ENCODE results near the gene RNASEH2A.

The RNASEH2A gene

GRCh38 chr19:12777217-12778016 lies 29.0 kb upstream of the RNASEH2A start:
- peak; percentile 94 for TF ChIP-seq CTCF (IDR thresholded peaks at IDR 0.05; ENCODE audit: low read depth, low read length)
- no peak for DNase-seq (ENCODE audit: extremely low read depth, low read depth)

- peak; percentile 39 for DNase-seq (ENCODE audit: extremely low read depth, low read depth)
- TF ChIP-seq CTCF (IDR thresholded peaks at IDR 0.05; ENCODE audit: low read depth, low read length), result no peak
Observed at GRCh38 chr19:12778017-12778904, 28.1 kb upstream of the RNASEH2A start.

- DNase-seq (ENCODE audit: extremely low read depth, low read depth), result no peak
- no peak for TF ChIP-seq CTCF (IDR thresholded peaks at IDR 0.05; ENCODE audit: low read depth, low read length)
Observed at GRCh38 chr19:12778905-12779161, 27.6 kb upstream of the RNASEH2A start.

GRCh38 chr19:12779162-12779993 lies 27.0 kb upstream of the RNASEH2A start:
- peak; percentile 49 for DNase-seq (ENCODE audit: extremely low read depth, low read depth)
- TF ChIP-seq CTCF (IDR thresholded peaks at IDR 0.05; ENCODE audit: low read depth, low read length), result no peak

- no peak for TF ChIP-seq CTCF (IDR thresholded peaks at IDR 0.05; ENCODE audit: low read depth, low read length)
- no peak for DNase-seq (ENCODE audit: extremely low read depth, low read depth)
Observed at GRCh38 chr19:12782174-12782423, 24.3 kb upstream of the RNASEH2A start.

- peak; percentile 70 for DNase-seq (ENCODE audit: extremely low read depth, low read depth)
- no peak for TF ChIP-seq CTCF (IDR thresholded peaks at IDR 0.05; ENCODE audit: low read depth, low read length)
Observed at GRCh38 chr19:12782424-12783290, 23.7 kb upstream of the RNASEH2A start.

Data from AG09319 (cell line).